Keratinocyte (primary cell): ENCODE data around the gene DCST2. TPM values are rescaled to one million over a fixed set of nuclear protein-coding genes. Genes with fewer than 3 reads are reported as not detected.

Experiments used
- DNase-seq: peaks from one replicate; pipeline ENCODE4 v3.0.0-alpha.2; 2011; ENCODE audit warnings: low read depth, missing footprints, low spot score
- FAIRE-seq: peaks from 2 replicates; lab custom pipeline; 2011; peaks lifted over from hg19 to GRCh38; lab: Jason Lieb, UNC
- H2AFZ ChIP-seq: 2 replicates; pipeline ENCODE4 v1.6.0; 2012; ENCODE audit warnings: low read length, control low read depth, inconsistent platforms; ENCODE audit not compliant: control insufficient read depth
- H3K27ac ChIP-seq: 2 replicates; pipeline ENCODE4 v1.5.1; 2011; ENCODE audit warnings: low read length; ENCODE audit not compliant: control insufficient read depth, insufficient read depth
- H3K27me3 ChIP-seq: 3 replicates; pipeline ENCODE4 v1.6.0; 2011; ENCODE audit warnings: low read length; ENCODE audit not compliant: control insufficient read depth, insufficient read depth; ENCODE audit errors: extremely low read depth
- H3K36me3 ChIP-seq, 2 experiments: 2 replicates in 1 of 2; 3 replicates in 1 of 2; pipeline ENCODE4 v1.5.1; 2011; ENCODE audit warnings: low read length in 2 of 2, mild to moderate bottlenecking in 1 of 2; ENCODE audit not compliant: control insufficient read depth in 2 of 2, insufficient read depth in 2 of 2; ENCODE audit errors: extremely low read depth in 1 of 2
- H3K4me1 ChIP-seq: 3 replicates; pipeline ENCODE4 v1.5.1; 2011; ENCODE audit warnings: low read length; ENCODE audit not compliant: control insufficient read depth, insufficient read depth; ENCODE audit errors: extremely low read depth
- H3K4me2 ChIP-seq: 3 replicates; pipeline ENCODE4 v1.6.0; 2011; ENCODE audit warnings: low read depth, low read length; ENCODE audit not compliant: control insufficient read depth, insufficient read depth; ENCODE audit errors: extremely low read depth
- H3K4me3 ChIP-seq, 3 experiments: fragments of 200-600 bp in 1 of 3; sonication (generic) in 1 of 3; 2 replicates in 2 of 3; 3 replicates in 1 of 3; pipeline ENCODE4 v1.5.1; 2011 to 2016; ENCODE audit warnings: low read length in 3 of 3, mild to moderate bottlenecking in 3 of 3, control low read depth in 2 of 3, inconsistent platforms in 1 of 3, low read depth in 1 of 3, mixed read lengths in 1 of 3, mixed run types in 1 of 3, moderate library complexity in 1 of 3; ENCODE audit not compliant: control insufficient read depth in 2 of 3, insufficient read depth in 2 of 3; ENCODE audit errors: extremely low read depth in 1 of 3
- H3K79me2 ChIP-seq: 2 replicates; pipeline ENCODE4 v1.6.0; 2012; ENCODE audit warnings: low read length; ENCODE audit not compliant: control insufficient read depth, insufficient read depth
- H3K9ac ChIP-seq: 3 replicates; pipeline ENCODE4 v1.6.0; 2011; ENCODE audit warnings: low read length; ENCODE audit not compliant: control insufficient read depth, insufficient read depth; ENCODE audit errors: extremely low read depth
- H3K9me1 ChIP-seq: 3 replicates; pipeline ENCODE4 v1.6.0; 2011; ENCODE audit warnings: low read length; ENCODE audit not compliant: control insufficient read depth, insufficient read depth; ENCODE audit errors: extremely low read depth
- H3K9me3 ChIP-seq: 2 replicates; pipeline ENCODE4 v1.5.1; 2012; ENCODE audit warnings: low read depth, low read length; ENCODE audit not compliant: control insufficient read depth
- H4K20me1 ChIP-seq: 3 replicates; pipeline ENCODE4 v1.6.0; 2011; ENCODE audit warnings: low read length; ENCODE audit not compliant: control insufficient read depth, insufficient read depth; ENCODE audit errors: extremely low read depth
- CTCF ChIP-seq, 3 experiments: IDR thresholded peaks in 1 of 3; conservative IDR thresholded peaks in 1 of 3; optimal IDR thresholded peaks in 1 of 3; 2 replicates in 2 of 3; 3 replicates in 1 of 3; pipeline versions ENCODE3 to v1.5.1; 2011; ENCODE audit warnings: low read length in 3 of 3, mild to moderate bottlenecking in 3 of 3, moderate library complexity in 2 of 3, control low read depth in 1 of 3, inconsistent platforms in 1 of 3; ENCODE audit not compliant: insufficient read depth in 2 of 3; ENCODE audit errors: extremely low read depth in 1 of 3
- EZH2 ChIP-seq: IDR thresholded peaks from one replicate; pipeline ENCODE4 v1.6.1; 2012; ENCODE audit warnings: inconsistent platforms, mild to moderate bottlenecking, low read length, moderate library complexity
- dilution Hi-C: fragments of 300-500 bp; cut with MboI; formaldehyde crosslinking; loops from one replicate; pipeline ENCODE4 v1.7.0; 2020; ENCODE audit warnings: low sequenced_read_pairs; ENCODE audit not compliant: extremely low pct_ligation_motif_present
- polyA plus RNA-seq, 5 experiments: library from polyadenylated mRNA; depleted of rRNA in 3 of 5; stranded (reverse) in 3 of 5; stranded (forward) in 1 of 5; unstranded in 1 of 5; fragments of >200 nt; gene quantifications; 1 replicate in 1 of 5; 2 replicates in 3 of 5; 3 replicates in 1 of 5; pipeline versions ENCODE4 v1.2.1 to v1.2.3, GENCODE V29; 2011 to 2012; ENCODE audit warnings: missing spikeins in 2 of 5, low read depth in 1 of 5, low replicate concordance in 1 of 5

DCST2 gene
- polyA plus RNA-seq, 1 donor (not counting 4 experiments of a cell fraction or from before 2014, with no cell fraction given): 0.14 TPM

GRCh38 chr1:154974102-154974807, 59.3 kb downstream of the DCST2 start, which contains the start of gene CKS1B:
Gene CKS1B (plus strand): TSS chr1:154974681. CDS start chr1:154974746, 65 bp downstream.
- peaks cover 51% of the 10 kb centered on the region for H3K79me2 ChIP-seq
- peaks cover 40% of the 10 kb centered on the region for H3K4me1 ChIP-seq
- peak within 1 kb of the TSS; percentile 96 for H3K9ac ChIP-seq
- peaks cover 0 to 9% of the 10 kb centered on the region in 2 experiments for H3K36me3 ChIP-seq
- peak within 1 kb of the TSS; percentile 57 to 98 (median 82) for H3K4me3 ChIP-seq
- FAIRE-seq: peak; percentile 90
- peak within 1 kb of the TSS; percentile 95 for H3K4me2 ChIP-seq
- peak within 1 kb of the TSS; percentile 71 for H2AFZ ChIP-seq
- H3K27ac ChIP-seq: peak within 1 kb of the TSS; percentile 99
- DNase-seq: peak; percentile 100
- TF ChIP-seq EZH2 (no peak), CTCF (optimal IDR thresholded peaks at IDR 0.05 in 1 of 3, IDR thresholded peaks at IDR 0.05 in 1 of 3, conservative IDR thresholded peaks at IDR 0.05 in 1 of 3; ENCODE audit: extremely low read depth in 1 of 3, insufficient read depth in 2 of 3, low read length in 3 of 3) (no peak)
- dilution Hi-C loops: no loop called here
- no peaks in the 10 kb centered on the region for H3K9me1 ChIP-seq
- H4K20me1 ChIP-seq: no peaks in the 10 kb centered on the region
- H3K9me3 ChIP-seq: no peaks in the 10 kb centered on the region
- no peaks in the 10 kb centered on the region for H3K27me3 ChIP-seq

- H3K9me3 ChIP-seq: no peaks in the 10 kb centered on the region
- no peak overlapping the region for H2AFZ ChIP-seq
- H3K79me2 ChIP-seq: peaks cover 57% of the 10 kb centered on the region
- H3K36me3 ChIP-seq: peaks cover 0 to 11% of the 10 kb centered on the region in 2 experiments
- H3K4me2 ChIP-seq: peak overlapping the region; percentile 76
- H3K4me1 ChIP-seq: peaks cover 47% of the 10 kb centered on the region
- H3K27ac ChIP-seq: peak overlapping the region; percentile 99
- no peak for FAIRE-seq
- peak overlapping the region; percentile 96 for H3K9ac ChIP-seq
- H4K20me1 ChIP-seq: no peaks in the 10 kb centered on the region
- dilution Hi-C loops: no loop called here
- H3K27me3 ChIP-seq: no peaks in the 10 kb centered on the region
- DNase-seq: peak; percentile 95
- TF ChIP-seq EZH2: no peak
- TF ChIP-seq CTCF (optimal IDR thresholded peaks at IDR 0.05 in 1 of 3, IDR thresholded peaks at IDR 0.05 in 1 of 3, conservative IDR thresholded peaks at IDR 0.05 in 1 of 3; ENCODE audit: extremely low read depth in 1 of 3, insufficient read depth in 2 of 3, low read length in 3 of 3): peak; percentile 10 to 24 (median 13)
- H3K9me1 ChIP-seq: no peaks in the 10 kb centered on the region
- peak overlapping the region; percentile 57 to 79 (median 75) for H3K4me3 ChIP-seq
Measured at GRCh38 chr1:154973344-154974101, 60.1 kb downstream of the DCST2 start.
